Measurements from ENCODE around the gene C2CD4C.
"Not testable (repeated sequence)": the region's sequence is repeated elsewhere in the genome, so short reads cannot be mapped to it uniquely, and the experiment has no call there.

The C2CD4C gene

DNA sequence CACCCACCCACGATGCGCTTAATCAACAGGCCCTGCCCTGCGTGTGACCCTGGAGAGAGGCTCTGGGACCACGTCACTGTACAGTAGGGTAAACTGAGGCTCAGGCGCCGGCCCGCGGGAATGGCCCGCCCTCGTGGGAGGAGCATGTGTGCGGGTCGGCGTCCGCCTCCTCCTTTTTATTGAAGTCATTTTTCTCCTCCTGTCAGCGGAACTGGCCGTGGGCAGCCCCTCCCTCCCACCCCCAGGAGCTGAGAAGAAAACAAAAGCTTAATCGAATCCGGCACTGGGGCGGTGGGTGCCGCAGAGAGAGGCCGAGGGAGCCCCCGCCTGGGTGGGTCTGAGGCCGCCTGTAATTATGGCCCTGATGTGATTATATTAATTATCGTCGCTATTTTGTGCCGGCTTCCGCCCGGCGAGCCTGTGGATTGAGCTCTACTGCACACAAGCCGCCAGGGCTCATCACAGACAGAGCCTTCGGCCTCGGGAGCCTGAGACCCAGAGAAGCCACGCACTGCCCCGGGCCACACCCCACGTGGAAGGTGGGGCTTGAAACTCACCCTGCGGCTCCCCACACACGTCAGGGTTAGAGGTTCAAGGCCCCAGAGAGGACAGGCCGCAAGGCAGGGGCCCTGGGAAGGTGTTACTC lies 7.0 kb downstream of the C2CD4C start:
- in situ Hi-C loops (cut with MboI; ENCODE audit: low sequenced_read_pairs): no loop called here

DNA sequence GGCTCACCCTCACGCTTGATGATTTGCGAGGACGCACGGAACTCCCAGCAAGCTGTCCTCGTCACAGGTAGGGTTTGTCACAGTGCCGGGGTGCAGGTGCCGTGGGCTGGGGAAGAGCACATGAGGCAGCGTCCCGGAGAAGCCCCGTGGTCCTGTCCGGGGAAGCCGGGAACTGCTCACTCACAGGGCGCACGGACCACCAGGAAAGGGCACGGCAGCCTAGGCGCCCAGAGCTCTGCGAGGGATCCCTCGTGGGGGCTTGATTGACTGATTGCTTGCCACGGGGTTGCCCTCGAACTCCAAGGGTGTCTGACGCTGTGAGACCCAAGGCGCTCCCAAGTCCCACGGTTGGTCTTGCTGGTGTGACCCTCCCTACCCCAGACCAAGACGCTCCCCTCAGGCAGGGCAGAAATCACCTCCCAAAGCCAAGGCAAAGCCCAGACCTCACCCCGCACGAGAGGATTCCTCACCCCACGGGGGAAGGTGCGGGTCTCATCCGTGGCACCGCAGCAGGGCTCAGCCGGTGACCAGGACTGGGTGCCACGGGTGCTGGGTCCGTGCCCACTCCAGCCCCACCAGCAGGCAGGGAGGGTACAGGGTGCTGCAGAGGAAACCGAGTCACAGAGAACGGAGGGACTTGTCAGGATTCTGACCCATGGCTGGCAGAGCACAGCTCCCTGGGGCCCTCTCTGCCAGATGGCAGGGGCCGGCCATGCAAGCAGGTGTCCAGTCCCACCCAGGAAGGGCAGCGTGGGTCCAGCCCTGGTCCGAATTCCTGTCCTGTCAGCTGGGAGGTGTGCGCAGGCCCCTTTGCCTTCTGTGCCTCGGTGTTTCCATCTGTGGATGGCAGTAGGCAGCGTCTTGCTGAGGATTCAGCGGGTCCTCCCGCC lies 7.7 kb downstream of the C2CD4C start:
- in situ Hi-C loops (cut with MboI; ENCODE audit: low sequenced_read_pairs): no loop called here

DNA sequence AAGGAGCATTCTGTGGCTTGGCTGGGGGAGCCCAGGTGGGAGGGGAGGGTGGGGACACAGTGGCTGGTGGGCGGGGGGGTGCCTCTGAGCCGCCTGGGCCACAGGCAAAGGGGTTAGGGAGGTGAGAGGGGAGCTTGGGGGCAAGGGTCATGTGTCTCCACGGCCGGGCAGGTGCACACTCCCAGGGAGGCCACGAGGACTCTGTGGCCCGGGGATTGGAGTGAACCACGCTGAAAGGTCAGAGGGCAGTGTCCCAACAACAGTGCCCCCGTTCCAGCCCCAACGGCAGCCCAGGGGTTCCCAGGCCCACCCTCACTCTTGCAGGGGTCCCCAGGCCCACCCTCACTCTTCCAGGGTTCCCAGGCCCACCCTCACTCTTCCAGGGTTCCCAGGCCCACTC lies 9.6 kb downstream of the C2CD4C start:
- in situ Hi-C loops (cut with MboI; ENCODE audit: low sequenced_read_pairs): no loop called here

DNA sequence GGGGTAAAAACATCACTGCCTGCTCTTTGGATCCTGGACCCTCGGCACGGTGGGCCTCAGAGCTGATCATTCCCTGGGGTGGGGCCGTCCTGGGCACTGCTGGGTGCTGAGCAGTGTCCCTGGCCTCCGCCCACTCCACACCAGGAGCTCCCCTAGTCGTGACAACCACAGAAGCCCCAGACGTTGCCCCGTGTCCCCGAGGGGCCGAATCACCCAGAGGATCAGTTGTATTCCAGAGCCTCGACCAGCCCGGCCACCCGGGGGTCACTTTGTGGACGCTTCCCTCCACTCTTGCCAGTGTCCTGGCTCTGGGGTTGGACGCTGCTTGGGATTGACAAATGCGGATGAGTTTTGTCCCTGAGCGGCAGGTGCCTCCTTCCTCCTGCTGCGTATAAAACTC lies 10.2 kb downstream of the C2CD4C start:
- in situ Hi-C loops (cut with MboI; ENCODE audit: low sequenced_read_pairs): no loop called here

DNA sequence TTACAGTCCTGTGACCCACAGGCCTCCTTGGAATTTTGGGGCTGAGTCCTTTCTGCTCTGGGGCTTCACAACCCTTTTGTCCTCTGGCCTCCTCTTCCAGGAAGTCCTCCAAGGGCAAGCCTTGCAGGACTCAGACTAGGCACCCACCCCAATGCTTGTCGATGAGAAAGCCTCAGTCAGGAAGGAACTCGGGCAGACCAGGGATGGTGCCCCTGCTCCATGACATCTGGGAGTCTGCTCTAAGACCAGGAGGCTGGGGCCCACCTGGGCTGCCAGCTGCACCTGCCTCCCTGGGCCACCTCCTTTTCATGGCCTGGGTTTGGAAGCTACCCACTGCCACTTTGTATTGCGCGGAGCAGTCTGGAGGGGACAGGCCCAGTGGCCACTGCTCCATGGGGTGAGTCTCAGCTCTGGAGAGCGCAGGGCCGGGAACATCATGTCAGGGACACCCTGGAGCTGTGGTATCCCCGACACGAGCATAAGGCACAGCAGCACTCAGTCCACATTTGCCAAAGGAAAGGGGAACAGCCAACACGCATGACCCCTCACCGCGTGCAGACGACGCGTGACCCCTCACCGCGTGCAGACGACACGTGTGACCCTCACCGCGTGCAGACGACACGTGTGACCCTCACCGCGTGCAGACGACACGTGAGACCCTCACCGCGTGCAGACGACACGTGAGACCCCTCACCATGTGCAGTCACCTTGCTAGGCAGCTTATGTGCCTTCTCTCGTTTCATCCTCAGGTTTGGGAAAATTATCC lies 10.8 kb downstream of the C2CD4C start:
- in situ Hi-C loops (cut with MboI; ENCODE audit: low sequenced_read_pairs): no loop called here

DNA sequence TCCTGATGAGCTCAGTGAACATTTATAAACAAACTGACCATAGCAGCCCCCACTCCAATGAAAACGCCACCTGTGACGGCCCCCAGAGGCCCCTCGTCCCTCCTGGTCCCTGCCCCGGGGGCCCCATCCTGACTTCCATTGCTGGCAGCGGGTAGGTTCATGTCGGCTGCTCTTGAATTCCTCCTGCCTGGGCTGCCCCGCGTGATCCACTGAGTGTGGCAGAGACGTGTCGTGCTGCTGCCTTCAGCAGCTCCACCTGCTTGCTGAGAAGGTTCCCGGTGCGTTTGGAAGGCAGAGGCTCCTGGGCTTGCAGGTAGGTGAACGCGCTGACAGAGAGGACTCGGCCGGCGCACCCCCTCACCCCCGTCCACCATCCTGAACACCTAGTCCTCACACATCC lies 11.6 kb downstream of the C2CD4C start:
- in situ Hi-C loops (cut with MboI; ENCODE audit: low sequenced_read_pairs): no loop called here

DNA sequence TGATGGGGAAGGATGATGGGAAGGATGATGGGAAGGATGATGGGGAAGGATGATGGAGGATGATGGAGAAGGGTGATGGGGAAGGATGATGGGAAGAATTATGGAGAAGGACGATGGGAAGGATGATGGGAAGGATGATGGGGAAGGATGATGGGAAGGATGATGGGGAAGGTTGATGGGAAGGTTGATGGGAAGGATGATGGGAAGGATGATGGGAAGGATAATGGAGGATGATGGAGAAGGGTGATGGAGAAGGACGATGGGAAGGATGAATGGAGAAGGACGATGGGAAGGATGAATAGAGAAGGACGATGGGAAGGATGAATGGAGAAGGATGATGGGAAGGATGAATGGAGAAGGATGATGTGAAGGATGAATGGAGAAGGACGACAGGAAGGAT lies 13.5 kb downstream of the C2CD4C start:
- in situ Hi-C loops (cut with MboI; ENCODE audit: low sequenced_read_pairs): no loop called here

DNA sequence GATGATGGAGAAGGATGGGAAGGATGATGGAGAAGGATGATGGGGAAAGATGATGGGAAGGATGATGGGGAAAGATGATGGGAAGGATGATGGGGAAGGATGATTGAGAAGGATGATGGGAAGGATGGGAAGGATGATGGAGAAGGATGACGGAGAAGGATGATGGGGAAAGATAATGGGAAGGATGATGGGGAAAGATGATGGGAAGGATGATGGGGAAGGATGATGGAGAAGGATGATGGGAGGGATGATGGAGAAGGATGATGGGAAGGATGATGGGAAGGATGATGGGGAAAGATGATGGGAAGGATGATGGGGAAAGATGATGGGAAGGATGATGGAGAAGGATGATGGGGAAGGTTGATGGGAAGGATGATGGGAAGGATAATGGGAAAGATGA lies 14.1 kb downstream of the C2CD4C start:
- in situ Hi-C loops (cut with MboI; ENCODE audit: low sequenced_read_pairs): not testable (repeated sequence)

DNA sequence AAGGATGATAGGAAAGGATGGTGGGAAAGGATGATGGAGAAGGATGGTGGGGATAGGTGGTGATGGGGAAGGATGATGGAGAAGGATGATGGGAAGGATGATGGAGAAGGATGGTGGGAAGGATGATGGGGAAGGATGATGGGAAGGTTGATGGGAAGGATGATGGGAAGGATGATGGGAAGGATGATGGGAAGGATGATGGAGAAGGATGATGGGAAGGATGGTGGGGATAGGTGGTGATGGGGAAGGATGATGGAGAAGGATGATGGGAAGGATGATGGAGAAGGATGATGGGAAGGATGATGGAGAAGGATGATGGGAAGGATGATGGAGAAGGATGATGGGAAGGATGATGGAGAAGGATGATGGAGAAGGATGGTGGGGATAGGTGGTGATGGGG lies 15.4 kb downstream of the C2CD4C start:
- in situ Hi-C loops (cut with MboI; ENCODE audit: low sequenced_read_pairs): not testable (repeated sequence)

DNA sequence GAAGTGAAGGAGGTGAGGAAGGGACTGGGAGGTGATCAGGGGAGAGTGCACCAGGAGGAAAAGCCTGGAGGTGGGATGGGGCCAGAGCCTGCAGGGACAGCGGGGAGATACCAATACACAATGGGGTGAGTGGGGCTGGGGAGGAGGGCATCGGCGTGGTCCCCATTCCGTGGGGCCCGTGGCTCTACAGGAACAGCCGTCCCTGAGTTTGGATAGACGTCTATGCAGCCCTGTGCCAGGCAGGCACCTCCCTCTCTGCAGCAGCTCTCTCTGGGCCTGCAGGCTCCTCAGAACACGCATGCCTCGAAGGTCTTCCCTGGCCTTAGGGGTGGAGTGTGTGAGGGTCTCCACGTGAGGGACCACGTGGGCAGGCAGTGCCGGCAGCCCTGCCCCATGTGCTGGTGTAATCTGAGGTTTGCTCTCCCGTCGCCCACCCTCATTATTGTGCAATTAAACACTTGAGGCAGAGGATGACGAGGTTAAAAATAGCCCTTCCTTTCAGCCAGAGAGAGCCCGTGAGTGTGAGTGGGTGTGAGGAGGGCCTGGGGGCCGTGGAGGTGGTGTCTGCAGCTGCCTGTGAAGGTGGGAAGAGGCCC lies 16.5 kb downstream of the C2CD4C start:
- in situ Hi-C loops (cut with MboI; ENCODE audit: low sequenced_read_pairs): no loop called here

DNA sequence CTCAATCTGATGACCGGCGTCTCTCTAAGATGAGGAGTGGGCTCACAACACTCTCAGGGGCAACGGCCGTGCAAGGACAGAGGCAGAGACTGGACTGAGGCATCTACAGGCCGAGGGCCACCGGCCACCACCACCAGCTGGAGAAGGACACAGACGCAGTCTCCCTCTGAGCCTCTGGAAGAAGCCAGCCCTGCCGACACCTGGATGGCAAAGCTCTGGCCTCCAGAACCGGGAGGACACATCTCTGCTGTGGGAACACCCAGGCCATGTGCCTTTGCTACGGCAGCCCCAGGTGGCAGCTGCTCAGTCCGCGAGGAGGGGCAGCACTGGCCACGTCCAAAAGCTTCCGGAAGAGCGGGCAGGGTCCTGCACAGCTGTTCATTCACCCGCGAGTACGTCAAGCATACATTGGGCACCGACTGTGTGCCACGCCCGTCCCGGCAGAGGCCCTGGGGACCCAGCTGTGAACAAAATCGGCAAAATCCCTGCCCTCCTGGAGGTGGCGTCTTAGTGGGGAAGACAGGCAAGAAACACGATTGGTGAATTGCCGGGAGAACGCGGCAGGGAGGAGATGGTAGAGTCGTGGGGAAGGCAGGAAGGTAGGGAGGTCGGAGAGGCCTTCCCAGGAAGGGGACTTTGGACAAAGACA lies 17.1 kb downstream of the C2CD4C start:
- in situ Hi-C loops (cut with MboI; ENCODE audit: low sequenced_read_pairs): no loop called here

DNA sequence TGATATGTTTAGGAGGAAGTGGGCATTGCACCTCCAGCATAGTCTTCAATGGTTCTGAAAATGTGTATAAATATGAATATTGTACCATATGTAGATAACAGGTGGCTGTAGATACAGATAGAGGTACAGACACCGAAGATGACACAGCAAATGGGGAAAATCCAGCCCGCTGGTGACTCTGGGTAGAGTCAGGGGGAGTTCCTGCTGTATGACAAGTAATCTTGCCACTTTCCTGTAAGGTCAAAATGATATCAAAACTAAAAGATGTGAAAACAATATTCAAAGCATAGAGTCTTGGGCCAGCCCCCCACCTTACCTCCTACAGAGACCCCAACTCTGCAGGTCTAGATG lies 17.8 kb downstream of the C2CD4C start:
- in situ Hi-C loops (cut with MboI; ENCODE audit: low sequenced_read_pairs): no loop called here

DNA sequence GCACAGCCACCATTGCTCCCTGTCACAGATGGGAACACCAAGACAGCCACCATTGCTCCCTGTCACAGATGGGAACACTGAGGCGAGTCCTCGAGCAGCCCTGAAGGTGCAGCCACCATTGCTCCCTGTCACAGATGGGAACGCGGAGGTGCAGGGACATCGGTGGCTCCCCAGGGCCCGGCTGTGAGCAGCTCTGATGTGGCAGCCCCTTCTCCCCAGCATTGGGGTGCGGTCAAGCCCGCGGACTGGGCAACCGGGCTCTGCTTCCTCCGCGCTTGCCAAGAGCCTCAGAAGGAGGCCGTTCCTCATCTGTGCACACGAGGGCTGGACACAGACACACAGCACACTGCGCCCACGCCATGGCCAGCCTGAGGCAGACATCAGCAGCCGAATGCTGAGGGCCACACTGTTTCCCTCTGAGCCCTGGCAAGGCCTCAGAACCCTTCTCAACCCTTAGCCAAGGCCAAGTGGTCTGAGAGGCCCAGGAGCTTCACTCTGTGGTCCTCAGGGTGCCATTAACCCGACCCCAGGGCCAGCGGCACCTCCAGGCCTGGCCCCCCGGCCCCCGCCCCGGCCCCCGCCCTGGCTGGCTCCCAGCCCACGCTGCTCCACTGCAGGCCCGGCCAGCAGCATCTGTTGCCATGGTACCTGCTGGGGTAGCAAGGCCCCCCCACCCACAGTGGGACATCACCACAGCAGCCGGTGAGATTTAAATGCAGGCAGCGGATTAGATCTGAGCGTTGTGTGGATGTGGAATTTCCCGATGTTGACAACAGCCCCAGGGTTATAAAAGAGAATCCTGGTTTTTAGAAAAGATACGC lies 18.4 kb downstream of the C2CD4C start:
- in situ Hi-C loops (cut with MboI; ENCODE audit: low sequenced_read_pairs): no loop called here

DNA sequence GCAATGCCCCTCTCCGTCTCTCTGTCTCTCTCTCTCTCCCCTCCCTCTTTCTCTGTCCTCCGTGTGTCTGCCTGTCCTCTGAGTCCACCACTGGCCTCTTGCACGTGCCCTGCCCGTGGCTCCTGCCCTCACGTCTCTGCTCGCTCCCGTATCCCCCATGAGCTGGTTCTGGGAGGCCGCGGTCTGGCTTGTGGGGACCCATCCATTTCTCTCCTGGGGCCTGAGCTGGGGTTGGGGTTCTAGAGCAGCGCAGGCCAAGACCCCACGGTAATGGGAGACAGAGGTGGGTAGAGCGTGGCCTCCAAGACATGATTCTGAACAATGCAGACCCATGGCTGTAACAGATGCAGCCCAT lies 19.0 kb downstream of the C2CD4C start:
- in situ Hi-C loops (cut with MboI; ENCODE audit: low sequenced_read_pairs): no loop called here

DNA sequence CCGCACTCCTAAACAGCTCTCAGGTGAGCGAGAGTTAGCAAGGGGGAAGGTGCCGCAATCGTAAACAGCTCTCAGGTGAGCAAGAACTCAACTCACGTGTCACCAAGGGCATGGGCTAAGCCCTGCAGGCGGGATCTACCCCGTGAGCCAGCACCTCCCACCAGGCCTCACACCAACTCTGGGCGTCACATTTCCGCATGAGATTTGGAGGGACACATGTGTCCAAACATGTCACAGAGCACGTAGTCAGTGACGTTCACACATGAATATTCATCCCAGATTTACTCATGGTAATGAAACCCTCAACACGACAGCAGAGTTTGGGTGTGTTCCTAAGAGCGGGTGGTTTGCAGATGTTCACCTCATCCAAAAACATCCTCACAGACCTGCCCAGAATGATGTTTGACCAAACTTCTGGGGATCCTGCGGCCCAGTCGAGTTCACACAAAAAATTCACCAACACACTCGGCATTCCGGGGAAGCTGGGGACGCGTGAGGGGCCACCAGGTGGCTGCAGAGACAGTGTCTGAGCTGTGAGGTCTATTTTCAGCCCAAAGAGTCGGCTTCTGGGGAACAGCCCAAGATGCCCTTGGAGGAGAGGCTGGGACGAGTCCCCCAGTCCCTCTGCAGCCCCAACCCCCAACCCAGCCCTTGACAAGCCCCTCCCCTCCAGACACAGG lies 19.6 kb downstream of the C2CD4C start:
- in situ Hi-C loops (cut with MboI; ENCODE audit: low sequenced_read_pairs): no loop called here

DNA sequence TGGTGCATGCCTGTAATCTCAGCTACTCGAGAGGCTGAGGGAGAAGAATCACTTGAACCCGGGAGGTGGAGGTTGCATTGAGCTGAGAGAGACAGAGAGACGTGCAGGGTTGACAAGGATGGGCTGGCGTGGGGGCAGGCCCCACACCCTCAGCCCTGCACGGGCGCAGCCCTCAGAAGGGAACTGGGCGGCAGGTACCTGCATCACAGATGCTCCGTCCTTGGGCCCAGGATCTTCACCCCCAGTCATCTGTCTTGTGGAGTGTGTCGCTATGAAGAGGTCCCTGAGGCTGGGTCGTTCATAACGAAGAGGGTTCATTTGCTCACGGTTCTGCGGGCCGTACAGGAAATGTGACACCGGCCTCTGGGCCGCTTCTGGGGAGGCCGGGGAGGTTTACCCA lies 20.3 kb downstream of the C2CD4C start:
- in situ Hi-C loops (cut with MboI; ENCODE audit: low sequenced_read_pairs): no loop called here

DNA sequence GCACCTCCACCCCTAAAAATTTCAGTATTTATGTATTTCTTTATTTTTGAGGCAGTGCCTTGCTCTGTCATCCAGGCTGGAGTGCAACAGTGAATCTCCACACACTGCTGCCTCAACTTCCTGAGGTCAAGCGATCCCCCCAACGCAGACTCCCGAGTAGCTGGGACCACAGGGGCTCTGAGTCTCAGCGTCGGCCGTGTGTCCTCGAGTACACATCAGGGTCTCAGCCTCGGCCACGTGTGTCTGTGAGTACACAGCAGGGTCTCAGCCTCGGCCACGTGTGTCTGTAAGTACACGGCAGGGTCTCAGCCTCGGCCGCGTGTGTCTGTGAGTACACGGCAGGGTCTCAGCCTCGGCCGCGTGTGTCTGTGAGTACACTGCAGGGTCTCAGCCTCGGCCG lies 21.2 kb downstream of the C2CD4C start:
- in situ Hi-C loops (cut with MboI; ENCODE audit: low sequenced_read_pairs): no loop called here

DNA sequence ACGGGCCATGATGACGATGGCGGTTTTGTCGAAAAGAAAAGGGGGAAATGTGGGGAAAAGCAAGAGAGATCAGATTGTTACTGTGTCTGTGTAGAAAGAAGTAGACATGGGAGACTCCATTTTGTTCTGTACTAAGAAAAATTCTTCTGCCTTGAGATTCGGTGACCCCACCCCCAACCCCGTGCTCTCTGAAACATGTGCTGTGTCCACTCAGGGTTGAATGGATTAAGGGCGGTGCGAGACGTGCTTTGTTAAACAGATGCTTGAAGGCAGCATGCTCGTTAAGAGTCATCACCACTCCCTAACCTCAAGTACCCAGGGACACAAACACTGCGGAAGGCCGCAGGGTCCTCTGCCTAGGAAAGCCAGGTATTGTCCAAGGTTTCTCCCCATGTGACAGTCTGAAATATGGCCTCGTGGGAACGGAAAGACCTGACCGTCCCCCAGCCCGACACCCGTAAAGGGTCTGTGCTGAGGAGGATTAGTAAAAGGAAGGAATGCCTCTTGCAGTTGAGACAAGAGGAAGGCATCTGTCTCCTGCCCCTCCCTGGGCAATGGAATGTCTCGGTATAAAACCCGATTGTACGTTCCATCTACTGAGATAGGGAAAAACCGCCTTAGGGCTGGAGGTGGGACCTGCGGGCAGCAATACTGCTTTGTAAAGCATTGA lies 22.2 kb downstream of the C2CD4C start:
- in situ Hi-C loops (cut with MboI; ENCODE audit: low sequenced_read_pairs): not testable (repeated sequence)

DNA sequence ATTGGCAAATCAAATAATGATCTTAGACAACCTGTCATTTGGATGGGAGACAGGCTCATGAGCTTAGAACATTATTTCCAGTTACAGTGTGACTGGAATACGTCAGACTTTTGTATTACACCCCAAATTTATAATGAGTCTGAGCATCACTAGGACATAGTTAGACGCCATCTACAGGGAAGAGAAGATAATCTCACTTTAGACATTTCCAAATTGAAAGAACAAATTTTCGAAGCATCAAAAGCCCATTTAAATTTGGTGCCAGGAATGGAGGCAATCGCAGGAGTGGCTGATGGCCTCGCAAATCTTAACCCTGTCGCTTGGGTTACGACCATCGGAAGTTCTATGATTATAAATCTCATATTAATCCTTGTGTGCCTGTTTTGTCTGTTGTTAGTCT lies 22.8 kb downstream of the C2CD4C start:
- in situ Hi-C loops (cut with MboI; ENCODE audit: low sequenced_read_pairs): not testable (repeated sequence)

Data from HL-60/S4 (cell line).